Spleen (tissue), 7 donors: ENCODE data around the gene WARS2.

Experiments used
- CTCF ChIP-seq, 11 experiments: fragments of 200-600 bp in 7 of 11; fragments of 450-650 bp in 4 of 11; sonication (generic) in 4 of 11; IDR thresholded peaks in 8 of 11; conservative IDR thresholded peaks in 3 of 11; 1 replicate in 7 of 11; 2 replicates in 4 of 11; pipeline versions ENCODE4 v1.4.0 to v1.8.0; 2016 to 2021; ENCODE audit warnings: antibody characterized with exemption in 11 of 11, inconsistent platforms in 4 of 11, mild to moderate bottlenecking in 1 of 11
- POLR2A ChIP-seq, 3 donors: fragments of 450-650 bp; IDR thresholded peaks; one replicate each; pipeline ENCODE4 v1.5.1; 2017; ENCODE audit warnings: antibody characterized with exemption in 3 of 3, mild to moderate bottlenecking in 1 of 3
- POLR2AphosphoS5 ChIP-seq, 3 donors: sonication (generic); formaldehyde crosslinking; IDR thresholded peaks; one replicate each; pipeline ENCODE4 v1.5.1; 2017; ENCODE audit warnings: antibody characterized with exemption in 3 of 3
- donor health status: DM: no; HTN: no; CAD: no; lungs with moderate emphysema.
- donor health status: DM: no; HTN: no; CAD: no.
- donor health status: DM: no; HTN: no; CAD: no.

GRCh38 chr1:118995312-118996016 lies 145.0 kb downstream of the WARS2 start:
- TF ChIP-seq CTCF (IDR thresholded peaks at IDR 0.05 in 8 of 11, conservative IDR thresholded peaks at IDR 0.05 in 3 of 11), result no peak
- TF ChIP-seq POLR2A (IDR thresholded peaks at IDR 0.05), result no peak
- no peak for TF ChIP-seq POLR2AphosphoS5 (IDR thresholded peaks at IDR 0.05)
